Transverse colon (tissue), 4 donors: ENCODE measurements around the gene SESN1. TPM values are rescaled to one million over a fixed set of nuclear protein-coding genes. Genes with fewer than 3 reads are reported as not detected.
"Not testable (repeated sequence)": the region's sequence is repeated elsewhere in the genome, so short reads cannot be mapped to it uniquely, and the experiment has no call there.

ENCODE experiments used
- DNase-seq: peaks from one replicate; pipeline ENCODE4 v3.0.0-alpha.2; 2019
- H3K27ac ChIP-seq, 4 donors: fragments of 200-600 bp; sonication (generic); 2 replicates each; pipeline ENCODE4 v1.5.1; 2016 to 2018; ENCODE audit warnings: inconsistent platforms in 4 of 4
- H3K27me3 ChIP-seq: fragments of 200-600 bp; sonication (generic); 2 replicates; pipeline ENCODE4 v1.5.1; 2017; ENCODE audit warnings: inconsistent platforms
- H3K36me3 ChIP-seq, 4 donors: fragments of 200-600 bp; sonication (generic); 2 replicates each; pipeline ENCODE4 v1.5.1; 2017 to 2019; ENCODE audit warnings: inconsistent platforms in 4 of 4
- H3K4me1 ChIP-seq, 4 donors: fragments of 200-600 bp; sonication (generic); 2 replicates each; pipeline ENCODE4 v1.5.1; 2017 to 2020; ENCODE audit warnings: inconsistent platforms in 4 of 4
- H3K4me3 ChIP-seq, 4 donors: fragments of 200-600 bp; sonication (generic); 1 replicate in 1 of 4; 2 replicates in 3 of 4; pipeline versions ENCODE4 v1.5.1 to v1.6.1; 2017 to 2019; ENCODE audit warnings: inconsistent platforms in 4 of 4
- H3K9me3 ChIP-seq, 2 donors: fragments of 200-600 bp; sonication (generic); 2 replicates each; pipeline ENCODE4 v1.5.1; 2017 to 2019; ENCODE audit warnings: inconsistent platforms in 2 of 2
- EP300 ChIP-seq: sonication (generic); formaldehyde crosslinking; IDR thresholded peaks from one replicate; pipeline ENCODE4 v1.6.1; 2017; ENCODE audit warnings: antibody characterized with exemption, low read depth
- POLR2A ChIP-seq: fragments of 450-650 bp; IDR thresholded peaks from one replicate; pipeline ENCODE4 v1.6.1; 2016; ENCODE audit warnings: antibody characterized with exemption, mild to moderate bottlenecking, moderate library complexity
- POLR2AphosphoS5 ChIP-seq, 3 donors: sonication (generic); formaldehyde crosslinking; IDR thresholded peaks; one replicate each; pipeline ENCODE4 v1.6.1; 2016; ENCODE audit warnings: antibody characterized with exemption in 3 of 3
- WGBS, 2 donors: methylation state at CpG; one replicate each; pipeline ENCODE4 v1.1.5; 2018; ENCODE audit warnings: low coverage in 1 of 2; 5-methylcytosine and 5-hydroxymethylcytosine counted together
- in situ Hi-C, 4 donors: fragments of 200-750 bp; cut with MboI; loops; one replicate each; pipeline versions ENCODE4 v1.15.0 to v1.15.1; 2017; ENCODE audit warnings: low sequenced_read_pairs in 3 of 4, low pct_ligation_motif_present in 1 of 4, low pct_unique_long_range_greater_than_20kb in 1 of 4
- intact Hi-C: fragments of 100-400 bp; cut with DNase I; formaldehyde crosslinking; loops from one replicate; pipeline ENCODE4 v1.15.1; 2023; ENCODE audit warnings: low total_unique reads
- total RNA-seq, 4 donors: library from RNA; depleted of rRNA; stranded (reverse); fragments of >200 nt; gene quantifications; one replicate each; pipeline ENCODE4 v1.1.0, GENCODE V29; 2016
- TF ChIP-seq, protein P1 (sequence below), 5 experiments: fragments of 200-600 bp in 3 of 5; fragments of 450-650 bp in 2 of 5; sonication (generic) in 3 of 5; IDR thresholded peaks; 1 replicate in 2 of 5; 2 replicates in 3 of 5; pipeline ENCODE4 v1.5.1; 2016 to 2017; ENCODE audit warnings: antibody characterized with exemption in 5 of 5, inconsistent platforms in 3 of 5, mild to moderate bottlenecking in 2 of 5, moderate library complexity in 1 of 5

The SESN1 gene
- total RNA-seq, result 10 to 100 TPM; 43.1 to 73.4 (median 48.7) TPM

DNA sequence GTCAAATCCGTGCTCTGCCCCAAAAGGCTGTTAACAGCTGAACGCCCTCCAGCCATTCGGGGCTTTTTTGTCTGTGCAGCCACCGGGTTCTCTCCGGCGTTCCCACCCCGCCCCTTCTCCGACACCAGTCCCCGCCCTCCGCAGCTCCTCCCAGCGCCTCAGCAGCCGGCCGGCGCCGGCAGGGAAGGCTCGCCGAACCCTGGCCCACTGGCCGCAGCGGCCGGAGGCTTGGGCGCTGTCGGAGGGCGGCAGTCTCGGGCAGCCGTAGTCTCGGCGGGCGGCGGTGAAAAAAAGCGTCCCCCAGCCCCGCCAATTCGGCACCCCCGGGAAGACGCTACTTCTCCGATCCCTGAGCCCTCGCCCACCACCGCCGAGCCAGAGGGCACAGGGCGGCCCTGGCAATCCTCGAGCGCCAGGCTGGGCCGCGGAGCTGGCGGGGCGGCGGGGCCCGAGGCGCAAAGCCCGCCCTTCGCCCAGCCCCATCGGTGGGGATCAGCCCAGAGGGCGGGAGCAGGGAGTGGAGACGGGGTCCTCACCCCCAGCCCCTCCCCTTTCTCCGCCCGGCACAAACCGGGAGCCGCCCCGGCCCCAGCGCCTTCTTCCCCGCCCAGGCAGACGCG lies at the start of gene SESN1:
Gene SESN1, minus strand, starts transcription at position 431 of the 620 bp plus-strand sequence. CDS start 773 bp downstream, outside the sequence.
- Histone ChIP-seq H3K27ac (peak within 1 kb of the TSS; percentile 95 to 100 (median 99)), H3K4me1 (peaks cover 7 to 64% (median 34%) of the 10 kb centered on the region in 4 donors), H3K4me3 (peak within 1 kb of the TSS; percentile 49 to 80 (median 67)), H3K36me3 (no peaks in the 10 kb centered on the region), H3K27me3 (no peaks in the 10 kb centered on the region), H3K9me3 (no peaks in the 10 kb centered on the region)
- peak; percentile 94 for DNase-seq
- in situ Hi-C loops (loop anchor here in 2 of 4 donors (10.0 to 25.0 kb wide), 2 partner anchors 290 to 1132 kb away; partner anchors contain the start of genes CD164 (in 1 of the 2) and SEC63 (in 1 of the 2)), intact Hi-C loops (no loop called here)
- 0% methylated on average over 10 of the region's 62 CpGs; no CpG with 5 or more reads in 1 of the 2 donors for WGBS, 2 donors
- TF ChIP-seq POLR2AphosphoS5 (IDR thresholded peaks at IDR 0.05) (peak; percentile 94 to 97 (median 96)), POLR2A (peak; percentile 98), EP300 (no peak)
- TF ChIP-seq, protein P1, sequence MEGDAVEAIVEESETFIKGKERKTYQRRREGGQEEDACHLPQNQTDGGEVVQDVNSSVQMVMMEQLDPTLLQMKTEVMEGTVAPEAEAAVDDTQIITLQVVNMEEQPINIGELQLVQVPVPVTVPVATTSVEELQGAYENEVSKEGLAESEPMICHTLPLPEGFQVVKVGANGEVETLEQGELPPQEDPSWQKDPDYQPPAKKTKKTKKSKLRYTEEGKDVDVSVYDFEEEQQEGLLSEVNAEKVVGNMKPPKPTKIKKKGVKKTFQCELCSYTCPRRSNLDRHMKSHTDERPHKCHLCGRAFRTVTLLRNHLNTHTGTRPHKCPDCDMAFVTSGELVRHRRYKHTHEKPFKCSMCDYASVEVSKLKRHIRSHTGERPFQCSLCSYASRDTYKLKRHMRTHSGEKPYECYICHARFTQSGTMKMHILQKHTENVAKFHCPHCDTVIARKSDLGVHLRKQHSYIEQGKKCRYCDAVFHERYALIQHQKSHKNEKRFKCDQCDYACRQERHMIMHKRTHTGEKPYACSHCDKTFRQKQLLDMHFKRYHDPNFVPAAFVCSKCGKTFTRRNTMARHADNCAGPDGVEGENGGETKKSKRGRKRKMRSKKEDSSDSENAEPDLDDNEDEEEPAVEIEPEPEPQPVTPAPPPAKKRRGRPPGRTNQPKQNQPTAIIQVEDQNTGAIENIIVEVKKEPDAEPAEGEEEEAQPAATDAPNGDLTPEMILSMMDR (IDR thresholded peaks at IDR 0.05), result no peak

DNA sequence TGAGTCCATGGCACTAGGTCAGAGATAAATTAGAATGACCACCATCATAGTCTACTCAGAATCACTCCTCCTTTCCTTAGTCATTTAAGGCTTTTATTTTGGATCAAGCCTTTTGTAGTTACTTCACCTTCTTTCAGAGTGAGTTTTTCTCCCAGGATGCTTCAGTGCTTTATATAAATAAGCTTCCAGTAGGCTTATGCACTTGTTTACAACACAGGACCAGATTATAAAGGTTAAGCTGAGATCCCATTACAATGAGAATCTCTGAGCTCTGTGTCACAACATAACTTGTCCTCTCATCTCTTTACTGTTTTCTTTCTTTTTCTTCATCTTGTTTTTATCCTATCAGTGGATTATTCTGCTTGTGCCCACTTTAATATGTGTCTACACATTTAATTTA lies 48.5 kb upstream of the SESN1 start:
- TF ChIP-seq EP300 (no peak), POLR2A (no peak), POLR2AphosphoS5 (IDR thresholded peaks at IDR 0.05) (no peak)
- TF ChIP-seq, protein P1 (IDR thresholded peaks at IDR 0.05), result no peak
- Histone ChIP-seq H3K36me3 (peaks cover 0 to 6% (median 1%) of the 10 kb centered on the region in 4 donors), H3K27ac (no peak overlapping the region), H3K27me3 (no peaks in the 10 kb centered on the region), H3K4me3 (no peak overlapping the region), H3K4me1 (no peaks in the 10 kb centered on the region), H3K9me3 (no peaks in the 10 kb centered on the region)
- intact Hi-C loops (no loop called here), in situ Hi-C loops (no loop called here)
- no peak for DNase-seq

DNA sequence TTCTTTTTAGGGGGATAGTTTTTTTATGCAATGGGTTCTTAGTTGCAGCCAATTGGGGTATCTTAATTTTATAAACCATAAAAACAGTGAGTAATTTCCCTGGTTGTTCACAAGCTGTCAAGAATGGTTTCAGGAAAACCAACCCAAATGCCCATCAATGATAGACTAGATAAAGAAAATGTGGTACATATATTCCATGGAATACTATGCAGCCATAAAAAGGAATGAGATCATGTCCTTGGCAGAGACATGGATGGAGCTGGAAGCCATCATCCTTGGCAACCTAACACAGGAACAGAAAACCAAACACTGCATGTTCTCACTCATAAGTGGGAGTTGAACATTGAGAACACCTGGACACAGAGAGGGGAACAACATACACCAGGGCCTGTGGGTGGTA lies 47.4 kb upstream of the SESN1 start:
- H3K27ac ChIP-seq, intact Hi-C loops, H3K9me3 ChIP-seq, in situ Hi-C loops, DNase-seq, H3K4me3 ChIP-seq, H3K36me3 ChIP-seq, H3K27me3 ChIP-seq, H3K4me1 ChIP-seq: not testable (repeated sequence)

DNA sequence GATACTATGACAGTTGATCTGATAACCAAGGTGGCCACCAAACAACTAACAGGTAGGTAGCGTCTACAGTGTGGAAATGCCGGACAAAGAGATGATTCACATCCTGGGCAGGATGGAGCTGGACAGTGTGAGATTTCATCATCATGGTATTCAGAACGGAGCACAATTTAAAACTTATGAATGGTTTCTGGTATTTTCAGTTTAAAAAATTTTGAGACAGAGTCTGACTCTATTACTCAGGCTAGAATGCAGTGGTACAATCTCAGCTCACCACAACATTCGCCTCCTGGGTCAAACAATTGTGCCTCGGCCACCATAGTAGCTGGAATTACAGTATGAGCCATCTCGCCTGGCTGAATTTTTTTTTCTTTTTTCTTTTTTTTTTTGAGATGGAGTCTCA lies 44.5 kb upstream of the SESN1 start:
- in situ Hi-C loops, result no loop called here
- no peak for TF ChIP-seq EP300
- no peak for TF ChIP-seq POLR2AphosphoS5 (IDR thresholded peaks at IDR 0.05)
- TF ChIP-seq, protein P1 (IDR thresholded peaks at IDR 0.05), result no peak
- no peak for TF ChIP-seq POLR2A
- Histone ChIP-seq H3K9me3 (no peaks in the 10 kb centered on the region), H3K36me3 (peaks cover 0 to 6% (median 1%) of the 10 kb centered on the region in 4 donors), H3K27me3 (no peaks in the 10 kb centered on the region), H3K4me1 (no peaks in the 10 kb centered on the region), H3K4me3 (no peak overlapping the region), H3K27ac (no peak overlapping the region)
- WGBS, 2 donors, result 94 to 100% methylated on average over 3 to 6 of the region's 6 CpGs
- intact Hi-C loops, result no loop called here
- DNase-seq, result no peak

DNA sequence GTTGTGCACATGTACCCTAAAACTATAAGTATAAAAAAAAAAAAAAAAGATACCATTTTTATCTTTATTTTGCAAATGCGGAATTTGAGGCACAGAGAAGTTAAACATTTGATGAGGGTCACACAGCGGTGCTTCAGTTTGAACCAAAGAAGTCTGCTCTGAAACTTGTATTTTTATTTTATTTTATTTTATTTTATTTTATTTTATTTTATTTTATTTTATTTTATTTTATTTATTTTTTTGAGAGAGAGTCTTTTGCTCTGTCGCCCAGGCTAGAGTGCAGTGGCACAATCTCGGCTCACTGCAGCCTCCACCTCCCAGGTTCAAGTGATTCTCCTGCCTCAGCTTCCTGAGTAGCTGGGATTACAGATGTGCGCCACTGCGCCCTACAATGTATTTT lies 41.9 kb upstream of the SESN1 start:
- intact Hi-C loops, H3K27me3 ChIP-seq, DNase-seq, H3K4me3 ChIP-seq, H3K36me3 ChIP-seq, H3K4me1 ChIP-seq, H3K27ac ChIP-seq, in situ Hi-C loops, H3K9me3 ChIP-seq: not testable (repeated sequence)
- 96 to 97% methylated on average over 5 to 6 of the region's 6 CpGs for WGBS, 2 donors

DNA sequence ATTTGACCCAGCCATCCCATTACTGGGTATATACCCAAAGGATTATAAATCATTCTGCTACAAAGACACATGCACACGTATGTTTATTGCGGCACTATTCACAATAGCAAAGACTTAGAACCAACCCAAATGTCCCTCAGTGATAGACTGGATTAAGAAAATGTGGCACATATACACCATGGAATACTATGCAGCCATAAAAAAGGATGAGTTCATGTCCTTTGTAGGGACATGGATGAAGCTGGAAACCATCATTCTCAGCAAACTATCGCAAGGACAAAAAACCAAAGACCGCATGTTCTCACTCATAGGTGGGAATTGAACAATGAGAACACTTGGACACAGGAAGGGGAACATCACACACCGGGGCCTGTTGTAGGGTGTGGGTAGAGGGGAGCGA lies 41.4 kb upstream of the SESN1 start:
- in situ Hi-C loops, H3K36me3 ChIP-seq, H3K4me3 ChIP-seq, H3K27ac ChIP-seq, DNase-seq, H3K27me3 ChIP-seq, H3K9me3 ChIP-seq, intact Hi-C loops, H3K4me1 ChIP-seq: not testable (repeated sequence)
- WGBS, 2 donors, result 93 to 100% methylated on average over 6 of the region's 6 CpGs

DNA sequence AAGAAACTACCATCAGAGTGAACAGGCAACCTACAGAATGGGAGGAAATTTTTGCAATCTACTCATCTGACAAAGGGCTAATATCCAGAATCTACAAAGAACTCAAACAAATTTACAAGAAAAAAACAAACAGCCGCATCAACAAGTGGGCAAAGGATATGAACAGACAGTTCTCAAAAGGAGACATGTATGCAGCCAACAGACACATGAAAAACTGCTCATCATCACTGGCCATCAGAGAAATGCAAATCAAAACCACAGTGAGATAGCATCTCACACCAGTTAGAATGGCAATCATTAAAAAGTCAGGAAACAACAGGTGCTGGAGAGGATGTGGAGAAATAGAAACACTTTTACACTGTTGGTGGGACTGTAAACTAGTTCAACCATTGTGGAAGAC lies 41.0 kb upstream of the SESN1 start:
- DNase-seq, H3K36me3 ChIP-seq, H3K4me3 ChIP-seq, intact Hi-C loops, in situ Hi-C loops, H3K9me3 ChIP-seq, H3K4me1 ChIP-seq, H3K27ac ChIP-seq, H3K27me3 ChIP-seq: not testable (repeated sequence)
- 100% methylated on average over 1 of the region's 1 CpG for WGBS, 2 donors
